H1 (cell line): ENCODE data around the gene OR2L5. TPM values are rescaled to one million over a fixed set of nuclear protein-coding genes. Genes with fewer than 3 reads are reported as not detected.

Source experiments
- CTCF ChIA-PET: fragments of 300-600 bp; sonication (Branson Sonifier 250); formaldehyde crosslinking; loops from one replicate; lab custom pipeline; 2021; ENCODE audit not compliant: partially characterized antibody; lab: Charles Lee
- POLR2A ChIA-PET: fragments of 300-600 bp; sonication (Branson Sonifier 250); formaldehyde crosslinking; loops from one replicate; lab custom pipeline; 2021; ENCODE audit warnings: inconsistent platforms; ENCODE audit not compliant: partially characterized antibody; lab: Charles Lee
- DNase-seq, 2 experiments: peaks; one replicate each; pipeline versions ENCODE4 v3.0.0 to v3.0.0-alpha.2; 2010 to 2022; ENCODE audit warnings: low spot score in 2 of 2, low read depth in 1 of 2, mixed read lengths in 1 of 2
- FAIRE-seq: peaks from 2 replicates; lab custom pipeline; 2011; peaks lifted over from hg19 to GRCh38; lab: Jason Lieb, UNC
- H2AFZ ChIP-seq: 2 replicates; pipeline ENCODE4 v1.8.1; 2012; ENCODE audit warnings: low read length, inconsistent platforms
- H2AK5ac ChIP-seq: 2 replicates; pipeline ENCODE4 v1.6.1; 2013; ENCODE audit warnings: low read depth, low read length
- H2BK120ac ChIP-seq: replicated peaks from 2 replicates; pipeline ENCODE3; 2013; ENCODE audit warnings: low read depth, low read length, inconsistent platforms
- H2BK12ac ChIP-seq: 2 replicates; pipeline ENCODE4 v1.6.1; 2013; ENCODE audit warnings: low read depth, low read length
- H2BK15ac ChIP-seq: 2 replicates; pipeline ENCODE4 v1.6.1; 2013; ENCODE audit warnings: low read length
- H2BK20ac ChIP-seq: 2 replicates; pipeline ENCODE4 v1.6.1; 2013; ENCODE audit warnings: low read length
- H2BK5ac ChIP-seq: 2 replicates; pipeline ENCODE4 v1.6.1; 2013; ENCODE audit warnings: low read depth, low read length
- H3K14ac ChIP-seq: 2 replicates; pipeline ENCODE4 v1.6.1; 2013; ENCODE audit warnings: inconsistent platforms; ENCODE audit not compliant: insufficient read length
- H3K18ac ChIP-seq: 2 replicates; pipeline ENCODE4 v1.6.1; 2013; ENCODE audit warnings: low read length; ENCODE audit errors: extremely low read depth
- H3K23ac ChIP-seq: 2 replicates; pipeline ENCODE4 v1.6.1; 2013; ENCODE audit warnings: inconsistent platforms; ENCODE audit not compliant: insufficient read length
- H3K23me2 ChIP-seq: 2 replicates; pipeline ENCODE4 v1.6.1; 2013; ENCODE audit warnings: low read depth, low read length
- H3K27ac ChIP-seq: 2 replicates; pipeline ENCODE4 v1.6.1; 2011; ENCODE audit warnings: low read depth, low read length, inconsistent platforms
- H3K27me3 ChIP-seq, 4 experiments: replicated peaks in 1 of 4; 1 replicate in 1 of 4; 2 replicates in 3 of 4; pipeline versions ENCODE4 v1.6.1 to v1.8.1; 2011 to 2013; ENCODE audit warnings: low read length in 3 of 4, mild to moderate bottlenecking in 3 of 4, inconsistent platforms in 2 of 4, mixed read lengths in 2 of 4, moderate library complexity in 1 of 4; ENCODE audit not compliant: control insufficient read depth in 3 of 4, insufficient read depth in 3 of 4; ENCODE audit errors: extremely low read depth in 1 of 4
- H3K36me3 ChIP-seq, 4 experiments: 2 replicates each; pipeline versions ENCODE4 v1.6.1 to v1.8.1; 2011 to 2013; ENCODE audit warnings: mild to moderate bottlenecking in 4 of 4, low read length in 3 of 4, moderate library complexity in 2 of 4, control low read depth in 1 of 4, inconsistent platforms in 1 of 4; ENCODE audit not compliant: insufficient read depth in 4 of 4, control insufficient read depth in 2 of 4
- H3K4ac ChIP-seq: replicated peaks from 2 replicates; pipeline ENCODE3; 2013; ENCODE audit warnings: low read length, low read depth, mixed read lengths, inconsistent platforms; ENCODE audit not compliant: insufficient read length
- H3K4me1 ChIP-seq, 4 experiments: replicated peaks in 1 of 4; 1 replicate in 1 of 4; 2 replicates in 3 of 4; pipeline versions ENCODE4 v1.6.1 to v1.8.1; 2011 to 2013; ENCODE audit warnings: low read length in 3 of 4, inconsistent platforms in 2 of 4, mixed read lengths in 1 of 4; ENCODE audit not compliant: insufficient read depth in 4 of 4, control insufficient read depth in 3 of 4
- H3K4me2 ChIP-seq, 2 experiments: 2 replicates each; pipeline versions ENCODE4 v1.6.1 to v1.8.1; 2011 to 2013; ENCODE audit warnings: low read depth in 2 of 2, low read length in 2 of 2, control low read depth in 1 of 2, inconsistent platforms in 1 of 2, mild to moderate bottlenecking in 1 of 2; ENCODE audit not compliant: insufficient read depth in 1 of 2
- H3K4me3 ChIP-seq, 4 experiments: fragments of 200-600, 300-600 bp in 1 of 4; sonication (generic), shearing (Covaris generic), sonication (Bioruptor Twin) in 1 of 4; 2 replicates each; pipeline versions ENCODE4 v1.5.1 to v1.8.1; 2011 to 2016; ENCODE audit warnings: low read length in 4 of 4, low read depth in 3 of 4, control low read depth in 2 of 4, inconsistent platforms in 2 of 4, mild to moderate bottlenecking in 2 of 4, mixed read lengths in 1 of 4, moderate library complexity in 1 of 4; ENCODE audit not compliant: insufficient read depth in 2 of 4; ENCODE audit errors: extremely low read depth in 1 of 4
- H3K56ac ChIP-seq: replicated peaks from 2 replicates; pipeline ENCODE3; 2013; ENCODE audit warnings: low read depth, mild to moderate bottlenecking, mixed read lengths, low read length, inconsistent platforms; ENCODE audit not compliant: insufficient read length
- H3K79me1 ChIP-seq: 2 replicates; pipeline ENCODE4 v1.6.1; 2013; ENCODE audit warnings: low read depth, low read length, control low read depth
- H3K79me2 ChIP-seq, 2 experiments: 2 replicates each; pipeline versions ENCODE4 v1.6.1 to v1.8.1; 2012 to 2013; ENCODE audit warnings: low read length in 2 of 2, mild to moderate bottlenecking in 2 of 2, inconsistent platforms in 1 of 2; ENCODE audit not compliant: insufficient read depth in 2 of 2, control insufficient read depth in 1 of 2
- H3K9ac ChIP-seq, 4 experiments: replicated peaks in 1 of 4; 1 replicate in 1 of 4; 2 replicates in 3 of 4; pipeline versions ENCODE4 v1.6.1 to v1.8.1; 2011 to 2013; ENCODE audit warnings: low read depth in 3 of 4, low read length in 3 of 4, control low read depth in 2 of 4, mild to moderate bottlenecking in 2 of 4, moderate library complexity in 2 of 4, inconsistent platforms in 1 of 4; ENCODE audit errors: extremely low read depth in 1 of 4
- H3K9me3 ChIP-seq, 2 experiments: 2 replicates each; pipeline versions ENCODE4 v1.6.1 to v1.8.1; 2012 to 2013; ENCODE audit warnings: mild to moderate bottlenecking in 2 of 2, moderate library complexity in 2 of 2, control low read depth in 1 of 2, inconsistent platforms in 1 of 2, low read depth in 1 of 2, low read length in 1 of 2, mixed read lengths in 1 of 2; ENCODE audit not compliant: insufficient read depth in 2 of 2
- H4K20me1 ChIP-seq, 2 experiments: replicated peaks in 1 of 2; 2 replicates each; pipeline versions ENCODE3 to v1.8.1; 2011 to 2013; ENCODE audit warnings: inconsistent platforms in 2 of 2, low read length in 2 of 2, mild to moderate bottlenecking in 1 of 2; ENCODE audit not compliant: insufficient read depth in 2 of 2, control insufficient read depth in 1 of 2
- H4K5ac ChIP-seq: 2 replicates; pipeline ENCODE4 v1.6.1; 2013; ENCODE audit warnings: low read length, low read depth, mixed read lengths, inconsistent platforms; ENCODE audit not compliant: insufficient read length
- H4K8ac ChIP-seq: 2 replicates; pipeline ENCODE4 v1.8.0; 2013; ENCODE audit warnings: mild to moderate bottlenecking, moderate library complexity, low read length, inconsistent platforms; ENCODE audit not compliant: insufficient read depth; ENCODE audit errors: extremely low read depth
- H4K91ac ChIP-seq: replicated peaks from 2 replicates; pipeline ENCODE3; 2013; ENCODE audit warnings: low read length, mixed read lengths, inconsistent platforms; ENCODE audit not compliant: insufficient read length
- CBX5 ChIP-seq: fragments of 300-800, 300-1000 bp; sonication (generic); IDR thresholded peaks from 2 replicates; pipeline ENCODE4 v1.7.1; 2016; ENCODE audit warnings: antibody characterized with exemption, low read length, low read depth
- CEBPB ChIP-seq: IDR thresholded peaks from 2 replicates; pipeline ENCODE4 v1.6.1; 2012; ENCODE audit warnings: low read depth, low read length
- HDAC6 ChIP-seq: IDR thresholded peaks from one replicate; pipeline ENCODE4 v1.7.1; 2012; ENCODE audit warnings: low read depth, mild to moderate bottlenecking, inconsistent platforms, low read length, moderate library complexity
- POLR2AphosphoS5 ChIP-seq: IDR thresholded peaks from 2 replicates; pipeline ENCODE4 v1.6.1; 2011; ENCODE audit warnings: low read depth, low read length
- WGBS, 2 experiments: shearing (Covaris generic) in 1 of 2; methylation state at CpG; one replicate each; pipeline versions ENCODE4 v1.1.6 to v1.1.7; 2013 to 2015; ENCODE audit warnings: low lambda C conversion rate in 2 of 2, mixed read lengths in 2 of 2, inconsistent platforms in 1 of 2, low coverage in 1 of 2, missing lambda C conversion rate in 1 of 2; ENCODE audit not compliant: insufficient replicate concordance in 2 of 2, insufficient coverage in 1 of 2, insufficient read length in 1 of 2; ENCODE audit errors: extremely low coverage in 1 of 2, missing lambda C conversion rate in 1 of 2; 5-methylcytosine and 5-hydroxymethylcytosine counted together
- polyA plus RNA-seq, 7 experiments: library from polyadenylated mRNA; depleted of rRNA in 3 of 7; stranded (reverse) in 5 of 7; unstranded in 2 of 7; fragments of >200 nt in 5 of 7; fragments of 200-250 nt in 2 of 7; gene quantifications; 1 replicate in 5 of 7; 2 replicates in 1 of 7; 4 replicates in 1 of 7; pipeline versions ENCODE4 v1.2.1 to v1.2.3, GENCODE V29; 2011 to 2013; ENCODE audit warnings: missing spikeins in 2 of 7, mixed read lengths in 2 of 7
- total RNA-seq: library from RNA; stranded (reverse); fragmentation: NEBNext Ultra II Directional; extraction: Animal tissue kit (Norgen Biotek cat#: 25700); gene quantifications from 2 replicates; pipeline ENCODE4 v1.2.1, GENCODE V29; 2021

The OR2L5 gene
- total and polyA plus RNA-seq, 2 of the 8 experiments (the other 6 are each of a cell fraction or from before 2014, with no cell fraction given): not detected

- no peak for FAIRE-seq
- TF ChIP-seq HDAC6 (no peak), POLR2AphosphoS5 (no peak), CBX5 (no peak), CEBPB (no peak)
- Histone ChIP-seq H2AK5ac (no peak overlapping the region), H2BK20ac (no peak overlapping the region), H2BK120ac (no peak overlapping the region), H3K27me3 (no peaks in the 10 kb centered on the region), H3K18ac (no peak overlapping the region), H3K36me3 (no peaks in the 10 kb centered on the region; a peak in 1 of 8 replicates), H3K4me1 (no peaks in the 10 kb centered on the region), H3K56ac (no peak overlapping the region), H4K20me1 (no peaks in the 10 kb centered on the region), H3K23me2 (no peaks in the 10 kb centered on the region), H3K23ac (no peak overlapping the region), H2BK5ac (no peak overlapping the region), H4K91ac (no peak overlapping the region), H3K14ac (no peak overlapping the region), H3K4me2 (no peak overlapping the region), H3K4me3 (no peak overlapping the region), H2BK12ac (no peak overlapping the region), H3K27ac (no peak overlapping the region), H3K79me2 (no peaks in the 10 kb centered on the region), H3K4ac (no peak overlapping the region), H3K9ac (no peak overlapping the region), H3K79me1 (no peaks in the 10 kb centered on the region), H3K9me3 (peaks cover 53 to 56% of the 10 kb centered on the region in 2 experiments), H2AFZ (no peak overlapping the region), H2BK15ac (no peak overlapping the region), H4K8ac (no peak overlapping the region), H4K5ac (no peak overlapping the region)
- ChIA-PET CTCF (no interaction called here), POLR2A (no interaction called here)
- DNase-seq: no peak
- WGBS, 2 experiments: 82% methylated on average over 3 of the region's 3 CpGs; no CpG with 5 or more reads in 1 of the 2 experiments
These were observed 3.8 kb upstream of the OR2L5 start for GRCh38 chr1:248009681-248010080.
